HCT116 (cell line): ENCODE measurements around the gene FAM20C. TPM values are rescaled to one million over a fixed set of nuclear protein-coding genes. Genes with fewer than 3 reads are reported as not detected.

Experiments
- ATAC-seq: fragments of 200-7000 bp; cut with Tn5 transposase; 2 replicates; pipeline ENCODE4 v1.9.1; 2020; ENCODE audit warnings: mild to moderate bottlenecking, moderate library complexity
- BruUV-seq: library from RNA; stranded (reverse); fragments of 400-500 nt; replicated peaks from 2 replicates; lab custom pipeline; 2021; lab: Mats Ljungman, UMichigan
- CTCF ChIA-PET: fragments of 300-600 bp; sonication (Branson Sonifier 250); formaldehyde crosslinking; loops from one replicate; lab custom pipeline; 2021; ENCODE audit warnings: antibody characterized with exemption; lab: Charles Lee
- POLR2A ChIA-PET: fragments of 300-600, 350-600 bp; sonication (Branson Sonifier 250); formaldehyde crosslinking; loops from one replicate; lab custom pipeline; 2021; ENCODE audit warnings: antibody characterized with exemption; lab: Charles Lee
- RAD21 ChIA-PET, 2 experiments: fragments of 300-600 bp; sonication (Branson Sonifier 250); formaldehyde crosslinking; loops; one replicate each; lab custom pipeline; 2023; ENCODE audit warnings: low total read pairs in 2 of 2; ENCODE audit not compliant: uncharacterized antibody in 2 of 2, unreplicated experiment in 2 of 2, low non-redundant PET in 1 of 2; lab: Charles Lee
- DNase-seq: peaks from one replicate; pipeline ENCODE4 v3.0.0-alpha.2; 2010; ENCODE audit warnings: low read depth, low spot score
- H2AFZ ChIP-seq: fragments of 200-600 bp; shearing (Covaris generic), sonication (generic); 2 replicates; pipeline ENCODE4 v1.6.1; 2017; ENCODE audit warnings: low read depth, mixed run types, mixed read lengths, antibody characterized with exemption, low read length; ENCODE audit not compliant: poor library complexity, severe bottlenecking
- H3K27ac ChIP-seq: 2 replicates; pipeline ENCODE4 v1.5.1; 2012; ENCODE audit warnings: low read depth, low read length
- H3K27me3 ChIP-seq: fragments of 200-600 bp; sonication (generic); 2 replicates; pipeline ENCODE4 v1.6.1; 2016; ENCODE audit warnings: mixed run types, low read length, mixed read lengths; ENCODE audit not compliant: insufficient read depth
- H3K36me3 ChIP-seq, 2 experiments: fragments of 200-500 bp in 1 of 2; fragments of 200-600 bp in 1 of 2; sonication (Bioruptor generic) in 1 of 2; sonication (generic) in 1 of 2; 2 replicates each; pipeline versions ENCODE4 v1.5.1 to v1.6.1; 2014 to 2016; ENCODE audit warnings: low read length in 2 of 2, inconsistent platforms in 1 of 2, mixed read lengths in 1 of 2, mixed run types in 1 of 2; ENCODE audit not compliant: insufficient read depth in 2 of 2, control insufficient read depth in 1 of 2
- H3K4me1 ChIP-seq, 2 experiments: fragments of 200-600 bp in 1 of 2; sonication (generic) in 1 of 2; 2 replicates each; pipeline versions ENCODE4 v1.5.1 to v1.6.1; 2012 to 2017; ENCODE audit warnings: low read length in 2 of 2, inconsistent platforms in 1 of 2, mild to moderate bottlenecking in 1 of 2, mixed read lengths in 1 of 2, mixed run types in 1 of 2, moderate library complexity in 1 of 2; ENCODE audit not compliant: insufficient read depth in 2 of 2, control insufficient read depth in 1 of 2
- H3K4me2 ChIP-seq: fragments of 200-600 bp; sonication (generic); 2 replicates; pipeline ENCODE4 v1.6.1; 2017; ENCODE audit warnings: mixed run types, low read length, mixed read lengths
- H3K4me3 ChIP-seq, 2 experiments: fragments of 200-600 bp in 1 of 2; sonication (generic) in 1 of 2; replicated peaks in 1 of 2; 2 replicates each; pipeline ENCODE4 v1.5.1; 2011 to 2016; ENCODE audit warnings: low read length in 2 of 2, control low read depth in 1 of 2, low read depth in 1 of 2, mild to moderate bottlenecking in 1 of 2, mixed read lengths in 1 of 2, mixed run types in 1 of 2
- H3K79me2 ChIP-seq: fragments of 200-600 bp; sonication (generic); 2 replicates; pipeline ENCODE4 v1.6.1; 2017; ENCODE audit warnings: mild to moderate bottlenecking, mixed run types, low read length, moderate library complexity, mixed read lengths; ENCODE audit not compliant: insufficient read depth
- H3K9ac ChIP-seq: fragments of 200-600 bp; sonication (generic); 2 replicates; pipeline ENCODE4 v1.6.1; 2016; ENCODE audit warnings: low read length, mixed read lengths
- H3K9me2 ChIP-seq: fragments of 200-600 bp; sonication (generic), shearing (Covaris generic); 2 replicates; pipeline ENCODE4 v1.6.1; 2017; ENCODE audit warnings: mixed run types, mild to moderate bottlenecking, moderate library complexity; ENCODE audit not compliant: insufficient read depth
- H3K9me3 ChIP-seq, 2 experiments: fragments of 200-500 bp in 1 of 2; fragments of 200-600 bp in 1 of 2; sonication (Bioruptor generic) in 1 of 2; sonication (generic) in 1 of 2; 2 replicates each; pipeline ENCODE4 v1.6.1; 2014 to 2017; ENCODE audit warnings: low read length in 2 of 2, mixed read lengths in 2 of 2, inconsistent platforms in 1 of 2, low read depth in 1 of 2, mild to moderate bottlenecking in 1 of 2, mixed run types in 1 of 2, moderate library complexity in 1 of 2; ENCODE audit not compliant: control insufficient read depth in 1 of 2, insufficient read depth in 1 of 2
- H4K20me1 ChIP-seq: fragments of 200-600 bp; sonication (generic), shearing (Covaris generic); 2 replicates; pipeline ENCODE4 v1.6.1; 2017; ENCODE audit warnings: mixed run types, mild to moderate bottlenecking, moderate library complexity; ENCODE audit not compliant: insufficient read depth
- CBX3 ChIP-seq: IDR thresholded peaks from 2 replicates; pipeline ENCODE4 v1.6.1; 2012; ENCODE audit warnings: low read depth
- CTCF ChIP-seq, 3 experiments: fragments of 200-600 bp in 1 of 3; sonication (generic) in 1 of 3; IDR thresholded peaks in 2 of 3; conservative IDR thresholded peaks in 1 of 3; 2 replicates each; pipeline ENCODE4 v1.5.1; 2012 to 2017; ENCODE audit warnings: low read depth in 2 of 3, low read length in 2 of 3, antibody characterized with exemption in 1 of 3, borderline replicate concordance in 1 of 3, control low read depth in 1 of 3, mild to moderate bottlenecking in 1 of 3, mixed read lengths in 1 of 3, mixed run types in 1 of 3, moderate library complexity in 1 of 3; ENCODE audit not compliant: insufficient read depth in 1 of 3
- ELF1 ChIP-seq: IDR thresholded peaks from 2 replicates; pipeline ENCODE4 v1.6.1; 2012; ENCODE audit warnings: low read depth, borderline replicate concordance
- EZH2phosphoT487 ChIP-seq: fragments of 200-600 bp; IDR thresholded peaks from 2 replicates; pipeline ENCODE4 v1.6.1; 2018; ENCODE audit warnings: antibody characterized with exemption, borderline replicate concordance
- JUND ChIP-seq: IDR thresholded peaks from 2 replicates; pipeline ENCODE4 v1.6.1; 2012
- MAX ChIP-seq: IDR thresholded peaks from 2 replicates; pipeline ENCODE4 v1.6.1; 2012
- POLR2AphosphoS5 ChIP-seq: IDR thresholded peaks from 2 replicates; pipeline ENCODE4 v1.6.1; 2011; ENCODE audit warnings: mild to moderate bottlenecking, low read depth, low read length, moderate library complexity
- REST ChIP-seq: IDR thresholded peaks from 2 replicates; pipeline ENCODE4 v1.6.1; 2012; ENCODE audit warnings: low read depth
- SIN3A ChIP-seq: IDR thresholded peaks from 2 replicates; pipeline ENCODE4 v1.6.1; 2012; ENCODE audit warnings: low read depth
- TCF7L2 ChIP-seq: IDR thresholded peaks from 2 replicates; pipeline ENCODE4 v1.7.0; 2011; ENCODE audit warnings: borderline replicate concordance, inconsistent platforms; ENCODE audit not compliant: insufficient read depth, insufficient read length; ENCODE audit errors: extremely low read depth
- ZNF274 ChIP-seq: fragments of 200-500 bp; sonication (Bioruptor generic); IDR thresholded peaks from 2 replicates; pipeline ENCODE4 v1.6.1; 2014; ENCODE audit warnings: mild to moderate bottlenecking, low read depth, low read length, inconsistent platforms
- intact Hi-C: fragments of 100-400 bp; cut with micrococcal nuclease; formaldehyde crosslinking; loops from 2 replicates; pipeline ENCODE4 v1.10.0; 2022
- total RNA-seq: library from RNA; stranded (reverse); gene quantifications from one replicate; pipeline ENCODE4 v1.2.1, GENCODE V29; 2021; ENCODE audit not compliant: unreplicated experiment

The FAM20C gene
- total RNA-seq, 1 experiment from 2014 or later, result 27.1 TPM

GRCh38 chr7:290554-291372 is 98.4 kb downstream of the FAM20C start:
- Histone ChIP-seq H3K4me3 (no peak overlapping the region), H3K9me3 (no peaks in the 10 kb centered on the region; a peak in 1 of 4 replicates), H4K20me1 (no peaks in the 10 kb centered on the region), H3K4me2 (no peak overlapping the region), H3K9ac (no peak overlapping the region), H3K27ac (no peak overlapping the region), H3K36me3 (no peaks in the 10 kb centered on the region), H3K9me2 (no peaks in the 10 kb centered on the region), H2AFZ (no peak overlapping the region), H3K4me1 (no peaks in the 10 kb centered on the region), H3K79me2 (no peaks in the 10 kb centered on the region), H3K27me3 (no peaks in the 10 kb centered on the region)
- ChIA-PET RAD21 (no interaction called here), CTCF (no interaction called here), POLR2A (no interaction called here)
- ATAC-seq (no peak), DNase-seq (no peak)
- BruUV-seq, result no TSS peak
- intact Hi-C loops, result no loop called here
- TF ChIP-seq ZNF274, result no peak
- no peak for TF ChIP-seq REST
- no peak for TF ChIP-seq CBX3
- no peak for TF ChIP-seq CTCF (IDR thresholded peaks at IDR 0.05 in 2 of 3, conservative IDR thresholded peaks at IDR 0.05 in 1 of 3; ENCODE audit: borderline replicate concordance in 1 of 3, insufficient read depth in 1 of 3, low read depth in 2 of 3, low read length in 2 of 3)
- no peak for TF ChIP-seq TCF7L2
- no peak for TF ChIP-seq EZH2phosphoT487
- no peak for TF ChIP-seq POLR2AphosphoS5
- no peak for TF ChIP-seq ELF1
- no peak for TF ChIP-seq MAX
- no peak for TF ChIP-seq JUND
- TF ChIP-seq SIN3A, result no peak
